ENCODE results near the gene KLHL10.

KLHL10 gene

GRCh38 chr17:41888332-41888965, 50.8 kb downstream of the KLHL10 start:
- ATAC-seq = no peak
- TF ChIP-seq RARB (CRISPR knock-in tag; IDR thresholded peaks at IDR 0.05) = no peak

DNA sequence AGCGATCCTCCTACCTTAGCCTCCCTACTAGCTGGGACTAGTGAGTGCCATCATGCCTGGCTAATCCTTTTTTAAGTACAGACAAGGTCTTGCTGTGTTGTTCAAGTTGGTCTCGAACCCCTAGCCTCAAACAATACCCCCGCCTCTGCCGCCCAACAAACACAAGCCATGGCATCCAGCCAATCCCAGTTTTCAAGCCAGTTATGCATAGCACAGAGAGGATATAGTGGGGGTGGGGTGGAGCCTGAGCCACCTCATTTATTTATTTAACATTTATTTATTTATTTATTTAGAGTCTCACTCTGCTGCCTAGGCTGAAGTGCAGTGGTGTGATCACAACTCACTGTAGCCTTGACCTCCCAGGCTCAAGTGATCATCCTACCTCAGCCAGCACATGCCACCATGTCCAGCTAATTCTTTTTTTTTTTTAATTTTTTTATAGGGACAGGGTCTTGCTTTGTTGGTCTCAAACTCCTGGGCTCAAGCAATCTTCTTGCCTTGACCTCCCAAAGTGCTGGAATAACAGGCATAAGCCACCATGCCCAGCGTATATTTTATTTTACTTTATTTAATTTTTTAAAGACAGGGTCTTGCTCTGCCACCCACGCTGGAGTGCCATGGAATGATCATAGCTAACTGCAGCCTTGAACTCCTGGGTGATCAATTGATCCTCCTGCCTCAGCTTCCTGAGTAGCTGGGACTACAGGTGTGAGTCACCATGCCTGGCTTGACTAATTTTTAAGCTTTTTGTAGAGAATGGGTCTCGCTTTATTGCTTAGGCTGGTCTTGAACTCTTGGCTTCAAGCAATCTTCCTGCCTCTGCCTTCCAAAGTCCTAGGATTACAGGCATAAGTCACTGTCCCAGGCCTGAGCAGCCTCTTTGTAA, 53.8 kb downstream of the KLHL10 start:
- ATAC-seq = no peak
- no peak for TF ChIP-seq ZFP30 (CRISPR knock-in tag; IDR thresholded peaks at IDR 0.05)
- no peak for TF ChIP-seq ISL1 (CRISPR knock-in tag; IDR thresholded peaks at IDR 0.05)

DNA sequence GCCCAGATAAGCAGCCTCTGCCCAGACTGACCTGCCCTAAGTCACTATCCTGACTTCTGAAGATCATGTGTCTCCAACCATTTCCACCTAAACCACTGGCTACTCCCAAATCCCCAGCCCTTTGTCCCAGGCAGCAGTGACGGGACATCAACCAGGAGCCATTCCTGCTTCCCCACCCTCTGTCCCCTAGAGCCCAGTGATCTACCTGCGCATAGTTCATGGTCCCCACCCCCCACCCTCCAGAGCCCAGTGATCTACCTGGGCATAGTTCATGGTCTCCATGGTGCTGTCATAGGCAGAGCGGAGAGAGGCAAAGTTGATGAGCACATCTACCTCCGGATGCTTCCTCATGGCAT, 54.4 kb downstream of the KLHL10 start:
- no peak for ATAC-seq
- TF ChIP-seq POU6F1 (CRISPR knock-in tag; IDR thresholded peaks at IDR 0.05; ENCODE audit: borderline replicate concordance, low read depth) = no peak
- TF ChIP-seq SNAI2 (CRISPR knock-in tag; IDR thresholded peaks at IDR 0.05) = no peak

DNA sequence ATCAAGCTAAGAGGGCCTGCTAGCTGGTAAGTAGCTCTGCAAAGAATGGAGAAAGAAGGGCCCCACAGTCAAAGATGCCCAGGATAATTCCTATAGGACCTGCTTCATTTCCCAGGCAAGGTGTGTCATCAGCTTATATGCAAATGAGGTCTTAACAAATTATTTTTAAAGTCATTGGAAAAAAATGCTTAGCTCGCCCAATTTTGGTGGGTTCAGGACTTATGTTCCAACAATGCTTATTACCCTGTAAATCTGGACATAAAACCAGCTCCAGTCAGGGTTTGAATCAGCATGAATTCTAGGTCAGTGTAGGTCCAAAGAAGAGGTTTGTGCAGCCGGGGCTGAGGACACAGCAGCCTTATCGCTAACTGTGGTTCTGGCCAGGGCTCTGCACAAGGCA, 55.8 kb downstream of the KLHL10 start:
- no peak for ATAC-seq
- TF ChIP-seq GLIS3 (CRISPR knock-in tag; IDR thresholded peaks at IDR 0.05) = no peak
- TF ChIP-seq PPARA (CRISPR knock-in tag; IDR thresholded peaks at IDR 0.05; ENCODE audit: borderline replicate concordance) = no peak
- TF ChIP-seq OSR1 (CRISPR knock-in tag; IDR thresholded peaks at IDR 0.05) = no peak
- TF ChIP-seq ZC3H10 (CRISPR knock-in tag; IDR thresholded peaks at IDR 0.05) = no peak
- no peak for TF ChIP-seq TCF4 (CRISPR knock-in tag; IDR thresholded peaks at IDR 0.05; ENCODE audit: borderline replicate concordance)

GRCh38 chr17:41894791-41895331, 57.2 kb downstream of the KLHL10 start:
- no peak for TF ChIP-seq ZNF70 (CRISPR knock-in tag; IDR thresholded peaks at IDR 0.05)
- TF ChIP-seq PATZ1 (CRISPR knock-in tag; IDR thresholded peaks at IDR 0.05; ENCODE audit: borderline replicate concordance) = no peak
- TF ChIP-seq TSHZ2 (CRISPR knock-in tag; IDR thresholded peaks at IDR 0.05) = peak; percentile 31; the same call in 1 of the 2 replicates
- TF ChIP-seq TCF4 (CRISPR knock-in tag; IDR thresholded peaks at IDR 0.05; ENCODE audit: borderline replicate concordance) = peak; percentile 76
- TF ChIP-seq CSDC2 (CRISPR knock-in tag; IDR thresholded peaks at IDR 0.05) = peak; percentile 32; the same call in 1 of the 2 replicates
- no peak for TF ChIP-seq PPARA (CRISPR knock-in tag; IDR thresholded peaks at IDR 0.05; ENCODE audit: borderline replicate concordance)
- TF ChIP-seq ARNTL (CRISPR knock-in tag; IDR thresholded peaks at IDR 0.05; ENCODE audit: borderline replicate concordance, low read depth) = no peak
- ATAC-seq = peak; percentile 89

- ATAC-seq = peak; percentile 34
- no peak for TF ChIP-seq RARB (CRISPR knock-in tag; IDR thresholded peaks at IDR 0.05)
- no peak for TF ChIP-seq ZNF565 (CRISPR knock-in tag; conservative IDR thresholded peaks at IDR 0.05; ENCODE audit: low read depth)
- TF ChIP-seq ZNF70 (CRISPR knock-in tag; IDR thresholded peaks at IDR 0.05) = no peak
- no peak for TF ChIP-seq TOX (CRISPR knock-in tag; IDR thresholded peaks at IDR 0.05; ENCODE audit: borderline replicate concordance)
- no peak for TF ChIP-seq PPARA (CRISPR knock-in tag; IDR thresholded peaks at IDR 0.05; ENCODE audit: borderline replicate concordance)
- no peak for TF ChIP-seq ZFP3 (CRISPR knock-in tag; IDR thresholded peaks at IDR 0.05)
- no peak for TF ChIP-seq PATZ1 (CRISPR knock-in tag; IDR thresholded peaks at IDR 0.05; ENCODE audit: borderline replicate concordance)
- peak; percentile 64; the same call in 1 of the 2 replicates for TF ChIP-seq TSHZ2 (CRISPR knock-in tag; IDR thresholded peaks at IDR 0.05)
- no peak for TF ChIP-seq BACH2 (CRISPR knock-in tag; IDR thresholded peaks at IDR 0.05; ENCODE audit: borderline replicate concordance)
- no peak for TF ChIP-seq ISL1 (CRISPR knock-in tag; IDR thresholded peaks at IDR 0.05)
Measured at GRCh38 chr17:41895617-41896016, 58.0 kb downstream of the KLHL10 start.
